Kidney epithelial cell (primary cell): ENCODE measurements around the gene UNC5CL. TPM values are rescaled to one million over a fixed set of nuclear protein-coding genes. Genes with fewer than 3 reads are reported as not detected.

Experiments used
- DNase-seq: peaks from one replicate; pipeline ENCODE4 v3.0.0-alpha.2; 2010; ENCODE audit warnings: low read depth
- H3K27me3 ChIP-seq: 2 replicates; pipeline ENCODE4 v1.6.0; 2011; ENCODE audit warnings: low read length; ENCODE audit not compliant: control insufficient read depth, insufficient read depth
- H3K36me3 ChIP-seq: 2 replicates; pipeline ENCODE4 v1.5.1; 2011; ENCODE audit warnings: low read length; ENCODE audit not compliant: control insufficient read depth, insufficient read depth
- H3K4me3 ChIP-seq: 2 replicates; pipeline ENCODE4 v1.5.1; 2011; ENCODE audit warnings: low read depth, mild to moderate bottlenecking, control low read depth, low read length
- CTCF ChIP-seq: IDR thresholded peaks from 2 replicates; pipeline ENCODE4 v1.5.1; 2011; ENCODE audit warnings: mild to moderate bottlenecking, moderate library complexity, low read length, control low read depth, inconsistent platforms; ENCODE audit not compliant: insufficient read depth, poor library complexity, severe bottlenecking
- total RNA-seq: library from RNA; depleted of rRNA; stranded (reverse); fragments of >200 nt; gene quantifications from 2 replicates; pipeline ENCODE4 v1.2.3, GENCODE V29; 2015

Gene UNC5CL
- total RNA-seq, 1 donor from 2014 or later, result 1.1 TPM

DNA sequence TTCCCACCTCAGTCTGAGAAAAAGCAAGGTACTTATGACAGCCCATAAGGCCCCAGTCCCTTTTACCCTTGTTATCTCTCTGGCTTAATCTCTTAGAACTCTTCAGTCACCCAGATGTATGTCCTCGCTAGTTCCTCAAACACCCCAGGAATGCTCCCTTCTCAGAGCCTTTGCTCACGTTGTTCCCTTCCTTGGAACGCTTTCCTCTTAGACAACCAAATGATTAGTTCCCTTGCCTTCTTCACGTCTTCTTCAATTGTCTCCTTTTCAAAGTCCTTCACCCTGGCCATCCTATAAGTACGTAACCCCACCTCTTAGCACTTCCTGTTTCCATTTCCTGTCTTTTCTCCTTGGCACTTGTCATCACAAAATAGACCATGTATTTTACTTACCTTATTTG, 12.9 kb upstream of the UNC5CL start:
- no peaks in the 10 kb centered on the region for H3K36me3 ChIP-seq
- no peaks in the 10 kb centered on the region for H3K27me3 ChIP-seq
- H3K4me3 ChIP-seq, result no peak overlapping the region
- no peak for DNase-seq
- TF ChIP-seq CTCF, result no peak

DNA sequence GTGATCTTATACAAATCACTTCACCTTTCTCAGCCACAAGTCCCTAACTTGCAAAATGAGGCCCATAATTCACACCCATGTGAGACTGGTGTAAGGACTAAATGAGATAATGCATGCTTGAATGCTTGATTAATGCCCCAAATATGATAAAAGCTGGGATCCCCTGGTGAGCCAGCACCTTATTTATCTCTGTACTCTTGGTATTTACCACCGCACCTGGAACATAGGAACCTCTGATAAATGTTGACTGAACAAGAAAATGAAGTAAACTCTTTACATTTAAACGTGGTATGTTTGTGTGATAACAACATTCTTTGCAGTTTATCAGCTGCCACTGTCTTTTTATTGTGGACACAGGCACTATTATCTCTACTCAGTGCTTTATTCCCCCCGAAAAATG, 11.5 kb upstream of the UNC5CL start:
- no peak for TF ChIP-seq CTCF
- H3K27me3 ChIP-seq, result no peaks in the 10 kb centered on the region
- DNase-seq, result no peak
- H3K36me3 ChIP-seq, result no peaks in the 10 kb centered on the region
- H3K4me3 ChIP-seq, result no peak overlapping the region

DNA sequence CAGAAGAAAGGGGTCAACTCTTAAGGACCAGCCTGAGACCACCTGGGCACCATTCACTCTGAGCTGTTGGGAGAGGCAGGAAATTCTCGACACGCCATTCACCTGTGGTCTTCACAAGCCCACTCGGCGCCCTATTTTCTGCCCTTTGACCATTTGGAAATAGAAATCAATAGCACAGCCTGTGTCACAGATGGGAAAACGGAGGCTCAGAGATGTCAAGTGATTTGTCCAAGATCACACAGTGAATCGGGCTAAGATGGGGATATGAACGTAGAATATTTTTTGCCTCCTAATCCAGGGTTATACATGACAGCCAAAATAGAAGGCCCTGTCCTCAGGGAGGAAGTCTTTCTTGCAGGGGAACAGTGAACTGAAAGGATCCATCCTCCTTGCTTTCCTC, 10.9 kb upstream of the UNC5CL start:
- Histone ChIP-seq H3K36me3 (no peaks in the 10 kb centered on the region), H3K27me3 (no peaks in the 10 kb centered on the region), H3K4me3 (no peak overlapping the region)
- DNase-seq, result no peak
- TF ChIP-seq CTCF, result no peak

DNA sequence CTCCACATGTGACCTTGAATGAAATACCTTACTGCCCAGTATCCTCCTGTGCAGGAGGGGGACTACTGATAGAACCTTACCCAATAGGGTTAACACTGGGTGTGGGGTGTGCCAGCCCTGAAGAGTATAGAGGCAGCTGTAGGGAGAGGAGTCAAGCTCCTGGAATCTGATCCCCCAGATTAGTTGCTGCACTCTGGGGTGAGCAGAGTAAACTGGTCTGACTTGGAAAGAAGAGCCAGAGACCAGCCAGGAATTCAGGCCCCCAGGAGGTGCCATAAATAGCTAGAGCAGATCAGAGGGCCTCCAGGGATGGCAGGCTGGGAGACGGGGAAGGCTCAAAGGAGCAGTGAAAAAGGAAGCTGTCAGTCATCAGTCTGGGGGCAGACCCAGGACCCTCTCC, 10.5 kb upstream of the UNC5CL start:
- no peak for DNase-seq
- no peak overlapping the region for H3K4me3 ChIP-seq
- TF ChIP-seq CTCF, result no peak
- H3K36me3 ChIP-seq, result no peaks in the 10 kb centered on the region
- H3K27me3 ChIP-seq, result no peaks in the 10 kb centered on the region

GRCh38 chr6:41047745-41048732, 9.0 kb upstream of the UNC5CL start:
- H3K36me3 ChIP-seq, result no peaks in the 10 kb centered on the region
- TF ChIP-seq CTCF, result no peak
- no peaks in the 10 kb centered on the region for H3K27me3 ChIP-seq
- no peak for DNase-seq
- no peak overlapping the region for H3K4me3 ChIP-seq
